Measurements from ENCODE around the gene OR1I1. TPM values are rescaled to one million over a fixed set of nuclear protein-coding genes. Genes with fewer than 3 reads are reported as not detected.
"Not testable (repeated sequence)": the region's sequence is repeated elsewhere in the genome, so short reads cannot be mapped to it uniquely, and the experiment has no call there.

Gene OR1I1
- not detected for total RNA-seq

GRCh38 chr19:15081911-15082310 lies at the start of gene OR1I1:
TSS of gene OR1I1 (plus strand) at chr19:15082211. CDS start at chr19:15087066, 4,855 bp downstream.
- Mint-ChIP-seq H3K4me1 (ENCODE audit: low read depth) (no peaks in the 10 kb centered on the region), H3K4me3 (no peak within 1 kb of the TSS), H3K9me3 (no peaks in the 10 kb centered on the region), H3K36me3 (ENCODE audit: low read depth) (no peaks in the 10 kb centered on the region), H3K27ac (no peak within 1 kb of the TSS), H3K27me3 (ENCODE audit: low read depth) (peaks cover 18% of the 10 kb centered on the region)
- no peak for DNase-seq
- intact Hi-C loops (cut with micrococcal nuclease): no loop called here
- CTCF ChIA-PET: interaction anchor here (0.6 to 0.9 kb wide), 2 partner anchors 11 to 95 kb away, joined by 3 read pairs; no protein-coding TSS in a partner anchor

- CTCF ChIA-PET: interaction anchor here (0.7 kb wide), 1 partner anchor 291 kb away, joined by 3 read pairs; no protein-coding TSS in a partner anchor
- intact Hi-C loops (cut with micrococcal nuclease): no loop called here
- H3K27me3 Mint-ChIP-seq (ENCODE audit: low read depth): peaks cover 14% of the 10 kb centered on the region
- no peak overlapping the region for H3K4me3 Mint-ChIP-seq
- H3K9me3 Mint-ChIP-seq: no peaks in the 10 kb centered on the region
- H3K36me3 Mint-ChIP-seq (ENCODE audit: low read depth): no peaks in the 10 kb centered on the region
- no peak for DNase-seq
- H3K27ac Mint-ChIP-seq: no peak overlapping the region
- no peaks in the 10 kb centered on the region for H3K4me1 Mint-ChIP-seq (ENCODE audit: low read depth)
Observed at GRCh38 chr19:15035795-15036311, 46.2 kb upstream of the OR1I1 start.

GRCh38 chr19:15037586-15037985 lies 44.4 kb upstream of the OR1I1 start:
- Mint-ChIP-seq H3K27ac (no peak overlapping the region), H3K27me3 (ENCODE audit: low read depth) (peaks cover 14% of the 10 kb centered on the region), H3K4me1 (ENCODE audit: low read depth) (no peaks in the 10 kb centered on the region), H3K4me3 (no peak overlapping the region), H3K9me3 (no peaks in the 10 kb centered on the region), H3K36me3 (ENCODE audit: low read depth) (no peaks in the 10 kb centered on the region)
- no peak for DNase-seq
- CTCF ChIA-PET: no interaction called here
- intact Hi-C loops (cut with micrococcal nuclease): no loop called here

GRCh38 chr19:15038294-15038693 lies 43.7 kb upstream of the OR1I1 start:
- intact Hi-C loops (cut with micrococcal nuclease): no loop called here
- no peak for DNase-seq
- no peak overlapping the region for H3K27ac Mint-ChIP-seq
- no peaks in the 10 kb centered on the region for H3K36me3 Mint-ChIP-seq (ENCODE audit: low read depth)
- H3K4me3 Mint-ChIP-seq: no peak overlapping the region
- no peaks in the 10 kb centered on the region for H3K4me1 Mint-ChIP-seq (ENCODE audit: low read depth)
- CTCF ChIA-PET: no interaction called here
- H3K27me3 Mint-ChIP-seq (ENCODE audit: low read depth): peaks cover 14% of the 10 kb centered on the region
- no peaks in the 10 kb centered on the region for H3K9me3 Mint-ChIP-seq

GRCh38 chr19:15042003-15042402 lies 40.0 kb upstream of the OR1I1 start:
- Mint-ChIP-seq H3K4me3 (no peak overlapping the region), H3K4me1 (ENCODE audit: low read depth) (no peaks in the 10 kb centered on the region)

GRCh38 chr19:15042826-15043225 lies 39.2 kb upstream of the OR1I1 start:
- no peak overlapping the region for H3K4me3 Mint-ChIP-seq
- no peaks in the 10 kb centered on the region for H3K36me3 Mint-ChIP-seq (ENCODE audit: low read depth)
- no peak overlapping the region for H3K27ac Mint-ChIP-seq
- intact Hi-C loops (cut with micrococcal nuclease): no loop called here
- CTCF ChIA-PET: no interaction called here
- peaks cover 19% of the 10 kb centered on the region for H3K27me3 Mint-ChIP-seq (ENCODE audit: low read depth)
- H3K9me3 Mint-ChIP-seq: no peaks in the 10 kb centered on the region
- H3K4me1 Mint-ChIP-seq (ENCODE audit: low read depth): no peaks in the 10 kb centered on the region
- no peak for DNase-seq

More at GRCh38 chr19:15042003-15042402, 40.0 kb upstream of the OR1I1 start:
- no peaks in the 10 kb centered on the region for H3K9me3 Mint-ChIP-seq
- CTCF ChIA-PET: no interaction called here
- peaks cover 16% of the 10 kb centered on the region for H3K27me3 Mint-ChIP-seq (ENCODE audit: low read depth)
- intact Hi-C loops (cut with micrococcal nuclease): no loop called here
- no peak for DNase-seq
- H3K36me3 Mint-ChIP-seq (ENCODE audit: low read depth): no peaks in the 10 kb centered on the region
- no peak overlapping the region for H3K27ac Mint-ChIP-seq

- H3K4me1 Mint-ChIP-seq (ENCODE audit: low read depth): no peaks in the 10 kb centered on the region
- no peak overlapping the region for H3K4me3 Mint-ChIP-seq
Observed at GRCh38 chr19:15045506-15045905, 36.5 kb upstream of the OR1I1 start.

GRCh38 chr19:15047680-15048079 lies 34.3 kb upstream of the OR1I1 start:
- no peak overlapping the region for H3K4me3 Mint-ChIP-seq
- no peak for DNase-seq
- no peaks in the 10 kb centered on the region for H3K36me3 Mint-ChIP-seq (ENCODE audit: low read depth)
- H3K27ac Mint-ChIP-seq: no peak overlapping the region
- H3K27me3 Mint-ChIP-seq (ENCODE audit: low read depth): peaks cover 42% of the 10 kb centered on the region
- H3K4me1 Mint-ChIP-seq (ENCODE audit: low read depth): no peaks in the 10 kb centered on the region
- no peaks in the 10 kb centered on the region for H3K9me3 Mint-ChIP-seq
- CTCF ChIA-PET: no interaction called here
- intact Hi-C loops (cut with micrococcal nuclease): no loop called here

More at GRCh38 chr19:15045506-15045905, 36.5 kb upstream of the OR1I1 start:
- H3K27me3 Mint-ChIP-seq (ENCODE audit: low read depth): peaks cover 26% of the 10 kb centered on the region
- CTCF ChIA-PET: no interaction called here
- H3K36me3 Mint-ChIP-seq (ENCODE audit: low read depth): no peaks in the 10 kb centered on the region
- no peak overlapping the region for H3K27ac Mint-ChIP-seq
- intact Hi-C loops (cut with micrococcal nuclease): no loop called here
- H3K9me3 Mint-ChIP-seq: no peaks in the 10 kb centered on the region
- DNase-seq: no peak

- peaks cover 42% of the 10 kb centered on the region for H3K27me3 Mint-ChIP-seq (ENCODE audit: low read depth)
- intact Hi-C loops (cut with micrococcal nuclease): no loop called here
- CTCF ChIA-PET: no interaction called here
- H3K4me3 Mint-ChIP-seq: no peak overlapping the region
- DNase-seq: no peak
- no peaks in the 10 kb centered on the region for H3K4me1 Mint-ChIP-seq (ENCODE audit: low read depth)
- H3K36me3 Mint-ChIP-seq (ENCODE audit: low read depth): no peaks in the 10 kb centered on the region
- no peak overlapping the region for H3K27ac Mint-ChIP-seq
- H3K9me3 Mint-ChIP-seq: no peaks in the 10 kb centered on the region
Observed at GRCh38 chr19:15048128-15048527, 33.9 kb upstream of the OR1I1 start.

GRCh38 chr19:15048885-15049541 lies 33.0 kb upstream of the OR1I1 start, which contains the start of gene CASP14:
TSS of gene CASP14 (plus strand) at chr19:15049480. CDS start at chr19:15052252, 2,772 bp downstream.
- Mint-ChIP-seq H3K4me3 (no peak within 1 kb of the TSS), H3K9me3 (no peaks in the 10 kb centered on the region), H3K27me3 (ENCODE audit: low read depth) (peaks cover 45% of the 10 kb centered on the region), H3K36me3 (ENCODE audit: low read depth) (no peaks in the 10 kb centered on the region), H3K27ac (no peak within 1 kb of the TSS), H3K4me1 (ENCODE audit: low read depth) (no peaks in the 10 kb centered on the region)
- DNase-seq: no peak
- intact Hi-C loops (cut with micrococcal nuclease): no loop called here
- CTCF ChIA-PET: no interaction called here

GRCh38 chr19:15050639-15051038 lies 31.4 kb upstream of the OR1I1 start:
- Mint-ChIP-seq H3K9me3 (no peaks in the 10 kb centered on the region), H3K27me3 (ENCODE audit: low read depth) (peaks cover 47% of the 10 kb centered on the region), H3K36me3 (ENCODE audit: low read depth) (no peaks in the 10 kb centered on the region), H3K4me1 (ENCODE audit: low read depth) (no peaks in the 10 kb centered on the region), H3K4me3 (no peak overlapping the region), H3K27ac (no peak overlapping the region)
- CTCF ChIA-PET: no interaction called here
- intact Hi-C loops (cut with micrococcal nuclease): no loop called here
- no peak for DNase-seq

GRCh38 chr19:15062036-15062435 lies 20.0 kb upstream of the OR1I1 start:
- Mint-ChIP-seq H3K4me1 (ENCODE audit: low read depth) (no peaks in the 10 kb centered on the region), H3K4me3 (no peak overlapping the region), H3K27me3 (ENCODE audit: low read depth) (peaks cover 23% of the 10 kb centered on the region), H3K27ac (no peak overlapping the region), H3K9me3 (no peaks in the 10 kb centered on the region), H3K36me3 (ENCODE audit: low read depth) (no peaks in the 10 kb centered on the region)
- intact Hi-C loops (cut with micrococcal nuclease): no loop called here
- no peak for DNase-seq
- CTCF ChIA-PET: no interaction called here

- H3K4me1 Mint-ChIP-seq (ENCODE audit: low read depth); intact Hi-C loops (cut with micrococcal nuclease); CTCF ChIA-PET; H3K27ac Mint-ChIP-seq; H3K36me3 Mint-ChIP-seq (ENCODE audit: low read depth); H3K4me3 Mint-ChIP-seq; DNase-seq; H3K27me3 Mint-ChIP-seq (ENCODE audit: low read depth); H3K9me3 Mint-ChIP-seq: not testable (repeated sequence)
Observed at GRCh38 chr19:15070386-15070785, 11.6 kb upstream of the OR1I1 start.

All from activated naive CD4-positive, alpha-beta T cell treated with anti-CD3 and anti-CD28 coated beads for 36 hours (primary cell).